Dendritic cell treated with granulocyte-macrophage colony-stimulating factor and Interleukin-4, amounts not matched to agents 40 ng/mL and 50 ng/mL, for 4 days (primary cell): Measurements from ENCODE around the gene NFATC2.
"Not testable (repeated sequence)": the region's sequence is repeated elsewhere in the genome, so short reads cannot be mapped to it uniquely, and the experiment has no call there.

Experiments
- H3K27ac Mint-ChIP-seq: one replicate; pipeline ENCODE4 v1.8.0; 2022; ENCODE audit warnings: mild to moderate bottlenecking, mixed read lengths
- H3K27me3 Mint-ChIP-seq: one replicate; pipeline ENCODE4 v1.8.0; 2022; ENCODE audit warnings: mild to moderate bottlenecking, mixed read lengths
- H3K36me3 Mint-ChIP-seq: one replicate; pipeline ENCODE4 v1.8.0; 2022; ENCODE audit warnings: low read depth, mixed read lengths
- H3K4me1 Mint-ChIP-seq: one replicate; pipeline ENCODE4 v1.8.0; 2022; ENCODE audit warnings: low read depth, mixed read lengths
- H3K4me3 Mint-ChIP-seq: one replicate; pipeline ENCODE4 v1.8.0; 2022; ENCODE audit warnings: mild to moderate bottlenecking, moderate library complexity, mixed read lengths
- H3K9me3 Mint-ChIP-seq: one replicate; pipeline ENCODE4 v1.8.0; 2022; ENCODE audit warnings: mixed read lengths
- intact Hi-C: fragments of 100-400 bp; cut with micrococcal nuclease; formaldehyde crosslinking; loops from one replicate; pipeline ENCODE4 v1.15.0; 2022

The NFATC2 gene

GRCh38 chr20:51484831-51485230 is 57.7 kb downstream of the NFATC2 start:
- peaks cover 25% of the 10 kb centered on the region for H3K4me1 Mint-ChIP-seq
- peaks cover 22% of the 10 kb centered on the region for H3K27me3 Mint-ChIP-seq
- H3K4me3 Mint-ChIP-seq: no peak overlapping the region
- H3K9me3 Mint-ChIP-seq: no peaks in the 10 kb centered on the region
- peaks cover 55% of the 10 kb centered on the region for H3K36me3 Mint-ChIP-seq
- no peak overlapping the region for H3K27ac Mint-ChIP-seq
- intact Hi-C loops: no loop called here

DNA sequence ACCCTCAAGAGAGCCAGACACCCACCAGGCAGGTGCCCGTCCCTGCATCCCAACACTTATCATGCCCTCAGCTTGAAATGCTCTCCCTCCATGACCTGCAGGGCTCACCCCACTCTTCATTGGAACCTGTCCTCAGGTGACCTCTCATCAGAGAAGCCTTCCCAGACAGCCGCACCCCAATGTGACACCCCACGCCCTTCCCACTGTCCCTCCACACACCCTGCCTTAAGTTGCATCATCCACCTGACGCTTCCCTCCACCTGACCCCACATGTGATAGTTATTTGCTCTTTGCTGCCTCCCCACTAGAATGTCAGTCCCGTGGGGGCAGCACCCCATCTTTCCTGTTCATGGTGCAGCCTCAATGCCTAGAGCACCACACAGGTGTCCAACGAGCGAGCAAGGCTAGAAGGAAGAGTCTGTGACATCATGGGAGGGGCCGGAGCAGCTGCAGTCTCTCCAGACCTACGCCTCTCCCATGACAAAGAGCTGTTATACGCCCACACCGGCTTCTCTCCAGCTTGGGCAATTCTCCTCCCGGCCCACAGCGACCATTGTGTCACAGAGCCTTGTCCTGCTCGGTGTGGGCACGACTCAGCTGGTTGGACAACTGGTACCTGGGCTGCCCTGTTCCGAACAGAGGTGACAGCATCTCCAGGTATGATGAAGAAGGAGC is 58.2 kb downstream of the NFATC2 start:
- Mint-ChIP-seq H3K27me3 (peaks cover 23% of the 10 kb centered on the region), H3K9me3 (no peaks in the 10 kb centered on the region), H3K27ac (no peak overlapping the region), H3K4me3 (no peak overlapping the region), H3K36me3 (peaks cover 60% of the 10 kb centered on the region), H3K4me1 (peaks cover 21% of the 10 kb centered on the region)
- intact Hi-C loops: no loop called here

- Mint-ChIP-seq H3K27ac (no peak overlapping the region), H3K4me1 (peaks cover 12% of the 10 kb centered on the region), H3K9me3 (no peaks in the 10 kb centered on the region), H3K4me3 (no peak overlapping the region), H3K36me3 (peaks cover 69% of the 10 kb centered on the region), H3K27me3 (peaks cover 20% of the 10 kb centered on the region)
- intact Hi-C loops: no loop called here
Measured at GRCh38 chr20:51482836-51483473, 59.6 kb downstream of the NFATC2 start.

DNA sequence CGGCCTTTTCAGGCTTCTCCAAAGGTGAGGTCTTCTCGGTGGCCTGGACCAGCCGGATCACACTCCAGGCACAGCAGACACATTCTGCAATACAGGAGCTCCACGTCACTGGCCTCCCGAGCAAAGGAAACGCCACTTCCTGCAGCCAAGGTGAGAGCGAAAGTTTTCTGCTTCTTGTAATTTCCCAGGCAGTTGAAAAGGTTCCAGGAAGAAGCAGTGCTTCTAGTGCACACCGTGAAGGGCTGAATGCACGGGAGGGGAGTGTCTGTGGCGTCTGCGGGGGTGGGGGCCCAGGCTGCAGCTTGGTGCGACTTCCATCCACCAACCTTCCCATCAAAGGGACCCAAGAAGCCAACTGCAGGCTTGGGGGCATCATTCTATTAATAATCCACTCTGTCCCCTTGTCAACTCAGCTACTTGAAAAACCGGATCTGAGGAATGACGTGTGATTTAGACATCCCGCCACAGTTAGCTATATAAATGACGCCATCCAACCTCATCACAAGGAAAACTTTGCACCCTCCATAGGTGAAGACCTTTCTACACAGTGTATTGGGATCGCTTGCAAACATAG is 61.1 kb downstream of the NFATC2 start:
- H3K4me3 Mint-ChIP-seq: no peak overlapping the region
- no peak overlapping the region for H3K27ac Mint-ChIP-seq
- H3K36me3 Mint-ChIP-seq: peaks cover 53% of the 10 kb centered on the region
- intact Hi-C loops: no loop called here
- H3K27me3 Mint-ChIP-seq: peaks cover 19% of the 10 kb centered on the region
- peaks cover 15% of the 10 kb centered on the region for H3K4me1 Mint-ChIP-seq
- no peaks in the 10 kb centered on the region for H3K9me3 Mint-ChIP-seq

DNA sequence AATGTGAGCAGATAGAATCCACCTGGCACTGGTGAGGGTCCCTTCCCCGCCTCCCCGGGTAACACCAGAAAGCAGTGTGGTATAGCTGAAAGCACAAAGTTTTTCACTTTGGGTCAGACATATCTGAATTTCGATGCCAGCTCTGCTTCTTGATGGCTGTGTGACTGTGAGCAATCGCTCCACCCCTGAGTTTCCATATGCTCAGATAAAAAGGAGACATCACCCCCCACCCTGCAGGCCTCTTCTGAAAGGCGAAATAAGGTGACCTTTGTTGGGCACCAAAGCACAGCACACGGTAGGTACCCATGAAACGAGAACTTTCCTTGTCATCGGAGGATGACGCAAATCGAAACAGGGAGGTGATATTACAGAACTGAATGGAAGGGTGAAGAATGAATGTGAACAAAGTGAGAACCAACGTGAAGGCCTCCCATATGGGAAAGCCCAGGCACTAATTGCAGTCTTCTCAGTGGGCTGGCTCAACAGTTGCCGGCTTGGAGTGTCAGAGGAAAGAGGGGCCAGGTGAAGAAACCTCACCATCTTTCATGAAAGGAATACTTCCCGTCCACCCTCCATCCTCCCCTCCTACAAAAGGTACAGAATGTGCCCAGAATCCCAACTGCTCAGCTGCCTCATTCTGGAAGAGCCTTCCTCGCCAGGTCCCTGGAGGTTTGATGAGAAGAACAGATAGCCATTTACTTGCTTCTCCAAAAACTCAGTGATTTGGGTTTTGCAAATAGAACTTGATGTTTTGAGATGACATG is 61.8 kb downstream of the NFATC2 start:
- Mint-ChIP-seq H3K27ac (no peak overlapping the region), H3K9me3 (no peaks in the 10 kb centered on the region), H3K27me3 (peaks cover 17% of the 10 kb centered on the region), H3K4me3 (no peak overlapping the region), H3K36me3 (peaks cover 46% of the 10 kb centered on the region), H3K4me1 (peaks cover 18% of the 10 kb centered on the region)
- intact Hi-C loops: no loop called here

- H3K4me3 Mint-ChIP-seq, H3K27me3 Mint-ChIP-seq, H3K27ac Mint-ChIP-seq, H3K9me3 Mint-ChIP-seq, intact Hi-C loops: not testable (repeated sequence)
- Mint-ChIP-seq H3K4me1 (peaks cover 10% of the 10 kb centered on the region), H3K36me3 (peaks cover 72% of the 10 kb centered on the region)
Measured at GRCh38 chr20:51476106-51476505, 66.4 kb downstream of the NFATC2 start.

DNA sequence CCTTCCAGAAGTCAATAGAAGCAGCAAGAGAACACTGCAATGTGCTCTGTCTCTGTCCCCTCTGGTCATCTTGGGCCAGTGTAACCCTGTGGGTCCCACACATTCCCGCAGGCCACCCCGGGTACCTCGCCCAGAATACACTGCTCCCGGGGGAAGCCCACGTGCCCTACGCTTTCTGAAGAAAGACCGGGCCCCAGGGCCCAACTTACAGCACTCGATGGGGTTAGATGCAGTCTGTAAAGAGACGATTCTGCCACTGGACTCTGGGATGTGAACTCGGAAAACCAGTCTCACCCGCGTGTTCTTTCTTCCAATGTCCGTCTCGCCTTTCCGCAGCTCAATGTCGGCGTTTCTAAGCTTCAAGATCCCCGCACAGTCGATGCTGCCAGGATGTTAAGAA is 68.7 kb downstream of the NFATC2 start:
- Mint-ChIP-seq H3K9me3 (no peaks in the 10 kb centered on the region), H3K4me1 (peaks cover 16% of the 10 kb centered on the region), H3K4me3 (no peak overlapping the region), H3K36me3 (peaks cover 72% of the 10 kb centered on the region), H3K27ac (no peak overlapping the region), H3K27me3 (no peaks in the 10 kb centered on the region)
- intact Hi-C loops: no loop called here

GRCh38 chr20:51473256-51473655 is 69.3 kb downstream of the NFATC2 start:
- peaks cover 72% of the 10 kb centered on the region for H3K36me3 Mint-ChIP-seq
- no peak overlapping the region for H3K4me3 Mint-ChIP-seq

GRCh38 chr20:51470907-51471411 is 71.6 kb downstream of the NFATC2 start:
- Mint-ChIP-seq H3K4me3 (no peak overlapping the region), H3K36me3 (peaks cover 87% of the 10 kb centered on the region), H3K27me3 (no peaks in the 10 kb centered on the region), H3K9me3 (no peaks in the 10 kb centered on the region), H3K4me1 (peaks cover 10% of the 10 kb centered on the region), H3K27ac (no peak overlapping the region)
- intact Hi-C loops: no loop called here

More at GRCh38 chr20:51473256-51473655, 69.3 kb downstream of the NFATC2 start:
- Mint-ChIP-seq H3K9me3 (no peaks in the 10 kb centered on the region), H3K27ac (no peak overlapping the region), H3K4me1 (peaks cover 16% of the 10 kb centered on the region), H3K27me3 (no peaks in the 10 kb centered on the region)
- intact Hi-C loops: no loop called here

- no peaks in the 10 kb centered on the region for H3K9me3 Mint-ChIP-seq
- H3K27ac Mint-ChIP-seq: no peak overlapping the region
- peaks cover 10% of the 10 kb centered on the region for H3K4me1 Mint-ChIP-seq
- H3K36me3 Mint-ChIP-seq: peaks cover 90% of the 10 kb centered on the region
- intact Hi-C loops: no loop called here
- no peaks in the 10 kb centered on the region for H3K27me3 Mint-ChIP-seq
- H3K4me3 Mint-ChIP-seq: no peak overlapping the region
Measured at GRCh38 chr20:51470499-51470820, 72.1 kb downstream of the NFATC2 start.

- no peaks in the 10 kb centered on the region for H3K27me3 Mint-ChIP-seq
- H3K27ac Mint-ChIP-seq: no peak overlapping the region
- H3K36me3 Mint-ChIP-seq: peaks cover 90% of the 10 kb centered on the region
- no peaks in the 10 kb centered on the region for H3K9me3 Mint-ChIP-seq
- H3K4me1 Mint-ChIP-seq: peaks cover 10% of the 10 kb centered on the region
- no peak overlapping the region for H3K4me3 Mint-ChIP-seq
- intact Hi-C loops: no loop called here
Measured at GRCh38 chr20:51469578-51470498, 72.7 kb downstream of the NFATC2 start.

DNA sequence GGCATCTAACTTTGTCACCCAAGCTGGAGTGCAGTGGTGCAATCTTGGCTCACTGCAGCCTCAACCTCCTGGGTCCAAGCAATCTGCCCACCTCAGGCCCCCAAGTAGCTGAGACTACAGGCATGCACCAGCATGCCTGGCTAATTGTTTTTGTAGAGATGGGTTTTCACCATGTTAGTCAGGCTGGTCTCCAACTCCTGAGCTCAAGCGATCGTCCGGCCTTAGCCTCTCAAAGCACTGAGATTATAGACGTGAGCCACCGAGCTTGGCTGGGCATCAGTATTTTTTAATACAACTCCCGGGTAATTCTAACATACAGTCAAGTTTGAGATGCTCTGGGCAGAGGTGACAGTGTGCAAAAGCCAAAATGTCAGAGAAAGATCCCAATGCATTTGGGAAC is 73.5 kb downstream of the NFATC2 start:
- no peaks in the 10 kb centered on the region for H3K27me3 Mint-ChIP-seq
- H3K4me1 Mint-ChIP-seq: peaks cover 10% of the 10 kb centered on the region
- peaks cover 91% of the 10 kb centered on the region for H3K36me3 Mint-ChIP-seq
- intact Hi-C loops: no loop called here
- no peak overlapping the region for H3K4me3 Mint-ChIP-seq
- no peak overlapping the region for H3K27ac Mint-ChIP-seq
- H3K9me3 Mint-ChIP-seq: no peaks in the 10 kb centered on the region

- H3K4me1 Mint-ChIP-seq: peaks cover 10% of the 10 kb centered on the region
Measured at GRCh38 chr20:51468636-51469035, 73.9 kb downstream of the NFATC2 start.

More at GRCh38 chr20:51468636-51469035, 73.9 kb downstream of the NFATC2 start:
- Mint-ChIP-seq H3K36me3 (peaks cover 91% of the 10 kb centered on the region), H3K27ac (no peak overlapping the region), H3K27me3 (no peaks in the 10 kb centered on the region), H3K9me3 (no peaks in the 10 kb centered on the region), H3K4me3 (no peak overlapping the region)
- intact Hi-C loops: no loop called here
